HepG2 (cell line): Measurements from ENCODE around the gene DENND4A. TPM values are rescaled to one million over a fixed set of nuclear protein-coding genes. Genes with fewer than 3 reads are reported as not detected.
A peak's percentile ranks its signal among the peaks of the same experiment; 100 is the strongest.

Source experiments
- AKAP8 ChIP-seq: sonication (generic); formaldehyde crosslinking; IDR thresholded peaks from 2 replicates; pipeline ENCODE4 v1.5.1; 2020; ENCODE audit warnings: mild to moderate bottlenecking, missing genetic modification reagents
- ATF1 ChIP-seq: IDR thresholded peaks from 2 replicates; pipeline ENCODE4 v1.6.1; 2016; ENCODE audit warnings: mild to moderate bottlenecking, control low read depth
- CCDC6 ChIP-seq: sonication (generic); formaldehyde crosslinking; IDR thresholded peaks from 2 replicates; pipeline ENCODE4 v1.8.1; 2022; ENCODE audit warnings: mild to moderate bottlenecking, missing genetic modification reagents, moderate library complexity
- KDM4B ChIP-seq: sonication (generic); formaldehyde crosslinking; IDR thresholded peaks from 2 replicates; pipeline ENCODE4 v1.4.0; 2020; ENCODE audit warnings: missing genetic modification reagents
- MAFK ChIP-seq, 2 experiments: IDR thresholded peaks in 1 of 2; conservative IDR thresholded peaks in 1 of 2; 2 replicates each; pipeline ENCODE4 v1.6.1; 2011; ENCODE audit warnings: improper control_type of control experiment in 2 of 2, low read length in 2 of 2
- REL ChIP-seq: sonication (generic); formaldehyde crosslinking; conservative IDR thresholded peaks from 2 replicates; pipeline ENCODE4 v1.8.0; 2022; ENCODE audit warnings: mild to moderate bottlenecking, missing genetic modification reagents, moderate library complexity
- RFX1 ChIP-seq: fragments of 450-650 bp; IDR thresholded peaks from 2 replicates; pipeline ENCODE4 v1.6.1; 2017
- RXRA ChIP-seq: sonication (generic); formaldehyde crosslinking; IDR thresholded peaks from 2 replicates; pipeline ENCODE4 v1.5.1; 2020; ENCODE audit warnings: missing genetic modification reagents
- ZBTB3 ChIP-seq: sonication (generic); formaldehyde crosslinking; IDR thresholded peaks from 2 replicates; pipeline ENCODE4 v1.4.0; 2020; ENCODE audit warnings: low read depth, mild to moderate bottlenecking, moderate library complexity, missing genetic modification reagents, borderline replicate concordance
- ZBTB38 ChIP-seq: sonication (generic); formaldehyde crosslinking; IDR thresholded peaks from 2 replicates; pipeline ENCODE4 v1.5.1; 2020; ENCODE audit warnings: mild to moderate bottlenecking, missing genetic modification reagents
- ZNF143 ChIP-seq: sonication (generic); formaldehyde crosslinking; IDR thresholded peaks from 2 replicates; pipeline ENCODE4 v1.4.0; 2020; ENCODE audit warnings: missing genetic modification reagents
- ZNF280D ChIP-seq: sonication (generic); formaldehyde crosslinking; IDR thresholded peaks from 2 replicates; pipeline ENCODE4 v1.5.1; 2020; ENCODE audit warnings: mild to moderate bottlenecking, missing genetic modification reagents
- ZNF292 ChIP-seq: sonication (generic); formaldehyde crosslinking; IDR thresholded peaks from 2 replicates; pipeline ENCODE4 v1.8.1; 2022; ENCODE audit warnings: mild to moderate bottlenecking, low read depth, missing genetic modification reagents, borderline replicate concordance
- ZNF331 ChIP-seq: sonication (generic); formaldehyde crosslinking; IDR thresholded peaks from 2 replicates; pipeline ENCODE4 v1.4.0; 2020; ENCODE audit warnings: missing genetic modification reagents
- ZNF430 ChIP-seq: sonication (generic); formaldehyde crosslinking; IDR thresholded peaks from 2 replicates; pipeline ENCODE4 v1.9.0; 2021; ENCODE audit warnings: mild to moderate bottlenecking, missing genetic modification reagents
- ZNF614 ChIP-seq: IDR thresholded peaks from 2 replicates; pipeline ENCODE4 v1.6.1; 2018; ENCODE audit warnings: missing biosample characterization, missing genetic modification reagents, inconsistent platforms, borderline replicate concordance
- ZNF7 ChIP-seq: IDR thresholded peaks from 2 replicates; pipeline ENCODE4 v1.6.1; 2016; ENCODE audit warnings: missing biosample characterization, missing genetic modification reagents
- ZNF83 ChIP-seq: sonication (generic); formaldehyde crosslinking; IDR thresholded peaks from 2 replicates; pipeline ENCODE4 v1.4.0; 2020; ENCODE audit warnings: missing genetic modification reagents, mild to moderate bottlenecking, borderline replicate concordance
- polyA plus RNA-seq, 8 experiments: library from polyadenylated mRNA; depleted of rRNA in 3 of 8; stranded (reverse) in 7 of 8; unstranded in 1 of 8; fragments of >200 nt; fragmentation: Illumina TruSeq in 4 of 8; extraction: Trizol in 4 of 8; gene quantifications; 2 replicates each; pipeline versions ENCODE4 v1.2.1 to v1.2.3, GENCODE V29; 2011 to 2016; ENCODE audit warnings: low read depth in 4 of 8, missing spikeins in 1 of 8, mixed read lengths in 1 of 8; ENCODE audit not compliant: insufficient read depth in 1 of 8
- total RNA-seq, 5 experiments: library from RNA; depleted of rRNA; stranded (reverse); fragments of >200 nt; fragmentation: Illumina TruSeq; extraction: Trizol; gene quantifications; 2 replicates each; pipeline ENCODE4 v1.2.3, GENCODE V29; 2016; ENCODE audit warnings: low read depth in 1 of 5
- TF ChIP-seq, protein P1 (sequence below): sonication (generic); formaldehyde crosslinking; conservative IDR thresholded peaks from 2 replicates; pipeline ENCODE4 v1.4.0; 2020; ENCODE audit warnings: mild to moderate bottlenecking, missing genetic modification reagents, moderate library complexity
- TF ChIP-seq, protein P2 (sequence below): fragments of 450-650 bp; IDR thresholded peaks from 2 replicates; pipeline ENCODE4 v1.6.1; 2017

Gene DENND4A
- total and polyA plus RNA-seq, 2 of the 13 experiments (the other 11 are each of a cell fraction or from before 2014, with no cell fraction given): 13.2 to 18.6 TPM

- TF ChIP-seq ZNF7 (CRISPR knock-in tag) (no peak), ZNF292 (CRISPR knock-in tag) (peak; percentile 56), ZNF430 (CRISPR knock-in tag) (peak; percentile 41; the same call in 1 of the 2 replicates), ZNF614 (CRISPR knock-in tag) (peak; percentile 77; the same call in 1 of the 2 replicates), KDM4B (peak; percentile 34; the same call in 1 of the 2 replicates), ZBTB3 (no peak), ZNF331 (CRISPR knock-in tag) (peak; percentile 71; the same call in 1 of the 2 replicates), RFX1 (no peak), RXRA (CRISPR knock-in tag) (no peak; the same call in none of the 2 replicates), CCDC6 (CRISPR knock-in tag) (peak; percentile 68; the same call in 1 of the 2 replicates), REL (CRISPR knock-in tag) (no peak), ATF1 (peak; percentile 87), ZNF280D (CRISPR knock-in tag) (peak; percentile 41; the same call in 1 of the 2 replicates), ZBTB38 (CRISPR knock-in tag) (peak; percentile 69; the same call in 1 of the 2 replicates), MAFK (conservative IDR thresholded peaks at IDR 0.05 in 1 of 2, IDR thresholded peaks at IDR 0.05 in 1 of 2; ENCODE audit: low read length in 2 of 2) (no peak), AKAP8 (CRISPR knock-in tag) (0 out of 2 replicates have a peak, but pooled peaks have one; percentile 62), ZNF83 (CRISPR knock-in tag) (no peak), ZNF143 (CRISPR knock-in tag) (0 out of 2 replicates have a peak, but pooled peaks have one; percentile 36)
- TF ChIP-seq, protein P1, sequence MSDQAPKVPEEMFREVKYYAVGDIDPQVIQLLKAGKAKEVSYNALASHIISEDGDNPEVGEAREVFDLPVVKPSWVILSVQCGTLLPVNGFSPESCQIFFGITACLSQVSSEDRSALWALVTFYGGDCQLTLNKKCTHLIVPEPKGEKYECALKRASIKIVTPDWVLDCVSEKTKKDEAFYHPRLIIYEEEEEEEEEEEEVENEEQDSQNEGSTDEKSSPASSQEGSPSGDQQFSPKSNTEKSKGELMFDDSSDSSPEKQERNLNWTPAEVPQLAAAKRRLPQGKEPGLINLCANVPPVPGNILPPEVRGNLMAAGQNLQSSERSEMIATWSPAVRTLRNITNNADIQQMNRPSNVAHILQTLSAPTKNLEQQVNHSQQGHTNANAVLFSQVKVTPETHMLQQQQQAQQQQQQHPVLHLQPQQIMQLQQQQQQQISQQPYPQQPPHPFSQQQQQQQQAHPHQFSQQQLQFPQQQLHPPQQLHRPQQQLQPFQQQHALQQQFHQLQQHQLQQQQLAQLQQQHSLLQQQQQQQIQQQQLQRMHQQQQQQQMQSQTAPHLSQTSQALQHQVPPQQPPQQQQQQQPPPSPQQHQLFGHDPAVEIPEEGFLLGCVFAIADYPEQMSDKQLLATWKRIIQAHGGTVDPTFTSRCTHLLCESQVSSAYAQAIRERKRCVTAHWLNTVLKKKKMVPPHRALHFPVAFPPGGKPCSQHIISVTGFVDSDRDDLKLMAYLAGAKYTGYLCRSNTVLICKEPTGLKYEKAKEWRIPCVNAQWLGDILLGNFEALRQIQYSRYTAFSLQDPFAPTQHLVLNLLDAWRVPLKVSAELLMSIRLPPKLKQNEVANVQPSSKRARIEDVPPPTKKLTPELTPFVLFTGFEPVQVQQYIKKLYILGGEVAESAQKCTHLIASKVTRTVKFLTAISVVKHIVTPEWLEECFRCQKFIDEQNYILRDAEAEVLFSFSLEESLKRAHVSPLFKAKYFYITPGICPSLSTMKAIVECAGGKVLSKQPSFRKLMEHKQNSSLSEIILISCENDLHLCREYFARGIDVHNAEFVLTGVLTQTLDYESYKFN (CRISPR knock-in tag): peak; percentile 44
- TF ChIP-seq, protein P2, sequence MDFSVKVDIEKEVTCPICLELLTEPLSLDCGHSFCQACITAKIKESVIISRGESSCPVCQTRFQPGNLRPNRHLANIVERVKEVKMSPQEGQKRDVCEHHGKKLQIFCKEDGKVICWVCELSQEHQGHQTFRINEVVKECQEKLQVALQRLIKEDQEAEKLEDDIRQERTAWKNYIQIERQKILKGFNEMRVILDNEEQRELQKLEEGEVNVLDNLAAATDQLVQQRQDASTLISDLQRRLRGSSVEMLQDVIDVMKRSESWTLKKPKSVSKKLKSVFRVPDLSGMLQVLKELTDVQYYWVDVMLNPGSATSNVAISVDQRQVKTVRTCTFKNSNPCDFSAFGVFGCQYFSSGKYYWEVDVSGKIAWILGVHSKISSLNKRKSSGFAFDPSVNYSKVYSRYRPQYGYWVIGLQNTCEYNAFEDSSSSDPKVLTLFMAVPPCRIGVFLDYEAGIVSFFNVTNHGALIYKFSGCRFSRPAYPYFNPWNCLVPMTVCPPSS: no peak
These were observed at the start of gene DENND4A (continued) for GRCh38 chr15:65792138-65792987.
